ENCODE results near the gene RPS6KB2. TPM values are rescaled to one million over a fixed set of nuclear protein-coding genes. Genes with fewer than 3 reads are reported as not detected.

Gene RPS6KB2
- total and polyA plus RNA-seq, 10 of the 15 experiments (the other 5 are each of a cell fraction or from before 2014, with no cell fraction given), result 0.39 to 101 (median 58.4) TPM

- no peak overlapping the region for H3K4me3 ChIP-seq
- no peak overlapping the region for H2AFZ ChIP-seq (ENCODE audit: control insufficient read depth, low read depth, low read length)
- peaks cover 2% of the 10 kb centered on the region for H3K4me1 ChIP-seq (ENCODE audit: control insufficient read depth, insufficient read depth, low read length)
- in situ Hi-C loops (cut with MboI), result no loop called here
- ATAC-seq (no peak), FAIRE-seq (no peak), DNase-seq (ENCODE audit: low read depth, low spot score) (no peak)
- SMC1A ChIA-PET (ENCODE audit: uncharacterized antibody, unreplicated experiment), result interaction anchor here (1.1 kb wide), 1 partner anchor 13 kb away, joined by 3 read pairs; no protein-coding TSS in a partner anchor
- H3K9me3 ChIP-seq (replicated peaks; ENCODE audit: control insufficient read depth, insufficient read depth, low read length), result no peaks in the 10 kb centered on the region
- RAD21 ChIA-PET (ENCODE audit: unreplicated experiment), result interaction anchor here (1.0 to 1.4 kb wide), 2 partner anchors 14 to 16 kb away, joined by 3 read pairs; partner anchors contain the start of genes PPP1CA and TBC1D10C
- intact Hi-C loops (cut with micrococcal nuclease; ENCODE audit: unreplicated experiment), result no loop called here
- H3K36me3 ChIP-seq (ENCODE audit: control insufficient read depth in 2 of 2, insufficient read depth in 2 of 2, low read length in 1 of 2), result no peaks in the 10 kb centered on the region
- CTCF ChIA-PET, result interaction anchor here (1.0 kb wide), 1 partner anchor 9 kb away, joined by 4 read pairs; no protein-coding TSS in a partner anchor
- BruUV-seq (replicated peaks), result no TSS peak
- POLR2A ChIA-PET, result interaction anchor here (0.7 to 1.3 kb wide), 3 partner anchors 8 to 11 kb away, joined by 3 to 6 read pairs (median 4); partner anchors contain the start of gene RPS6KB2
- TF ChIP-seq IKZF2 (IDR thresholded peaks at IDR 0.05) (no peak), RBBP5 (conservative IDR thresholded peaks at IDR 0.05) (no peak), NFYA (IDR thresholded peaks at IDR 0.05; ENCODE audit: borderline replicate concordance, low read depth, low read length) (no peak), SP1 (IDR thresholded peaks at IDR 0.05; ENCODE audit: low read depth, low read length) (no peak), CBX3 (IDR thresholded peaks at IDR 0.05; ENCODE audit: borderline replicate concordance, low read depth) (no peak), CBFB (IDR thresholded peaks at IDR 0.05; ENCODE audit: low read depth) (no peak), POLR2AphosphoS5 (IDR thresholded peaks at IDR 0.05; ENCODE audit: low read length) (no peak), SIX5 (IDR thresholded peaks at IDR 0.05; ENCODE audit: low read depth, low read length, severe bottlenecking) (no peak), POLR2AphosphoS2 (IDR thresholded peaks at IDR 0.05; ENCODE audit: low read depth, low read length) (no peak), PKNOX1 (IDR thresholded peaks at IDR 0.05) (no peak), BRCA1 (IDR thresholded peaks at IDR 0.05; ENCODE audit: low read depth, low read length) (no peak), ASH2L (IDR thresholded peaks at IDR 0.05; ENCODE audit: borderline replicate concordance, low read depth) (no peak), IRF4 (IDR thresholded peaks at IDR 0.05; ENCODE audit: low read depth, low read length) (no peak), ZNF592 (IDR thresholded peaks at IDR 0.05) (no peak), PAX5 (IDR thresholded peaks at IDR 0.05; ENCODE audit: borderline replicate concordance, low read depth, low read length) (no peak)
- H3K79me2 ChIP-seq (ENCODE audit: control insufficient read depth, insufficient read depth, low read length), result no peaks in the 10 kb centered on the region
- no peaks in the 10 kb centered on the region for H4K20me1 ChIP-seq (ENCODE audit: control insufficient read depth, insufficient read depth)
- H3K27ac ChIP-seq (ENCODE audit: control insufficient read depth, insufficient read depth), result no peak overlapping the region
- no peak overlapping the region for H3K9ac ChIP-seq (ENCODE audit: control insufficient read depth, insufficient read depth, low read length)
- H3K27me3 ChIP-seq (replicated peaks in 1 of 2; ENCODE audit: control insufficient read depth in 2 of 2, insufficient read depth in 2 of 2, low read length in 1 of 2), result peaks cover 0 to 5% of the 10 kb centered on the region in 2 experiments; a peak in 3 of 4 replicates
- no peak overlapping the region for H3K4me2 ChIP-seq (ENCODE audit: control insufficient read depth, insufficient read depth)
- WGBS (ENCODE audit: insufficient coverage, insufficient replicate concordance, low lambda C conversion rate, missing lambda C conversion rate), result 41% methylated on average over 12 of the region's 12 CpGs
Observed at GRCh38 chr11:67417425-67417824, 10.9 kb upstream of the RPS6KB2 start.
